ENCODE data around the gene GEMIN4. TPM values are rescaled to one million over a fixed set of nuclear protein-coding genes. Genes with fewer than 3 reads are reported as not detected.

GEMIN4 gene
- polyA plus RNA-seq, 1 of the 3 experiments (the other 2 are of a cell fraction): 12.5 TPM

DNA sequence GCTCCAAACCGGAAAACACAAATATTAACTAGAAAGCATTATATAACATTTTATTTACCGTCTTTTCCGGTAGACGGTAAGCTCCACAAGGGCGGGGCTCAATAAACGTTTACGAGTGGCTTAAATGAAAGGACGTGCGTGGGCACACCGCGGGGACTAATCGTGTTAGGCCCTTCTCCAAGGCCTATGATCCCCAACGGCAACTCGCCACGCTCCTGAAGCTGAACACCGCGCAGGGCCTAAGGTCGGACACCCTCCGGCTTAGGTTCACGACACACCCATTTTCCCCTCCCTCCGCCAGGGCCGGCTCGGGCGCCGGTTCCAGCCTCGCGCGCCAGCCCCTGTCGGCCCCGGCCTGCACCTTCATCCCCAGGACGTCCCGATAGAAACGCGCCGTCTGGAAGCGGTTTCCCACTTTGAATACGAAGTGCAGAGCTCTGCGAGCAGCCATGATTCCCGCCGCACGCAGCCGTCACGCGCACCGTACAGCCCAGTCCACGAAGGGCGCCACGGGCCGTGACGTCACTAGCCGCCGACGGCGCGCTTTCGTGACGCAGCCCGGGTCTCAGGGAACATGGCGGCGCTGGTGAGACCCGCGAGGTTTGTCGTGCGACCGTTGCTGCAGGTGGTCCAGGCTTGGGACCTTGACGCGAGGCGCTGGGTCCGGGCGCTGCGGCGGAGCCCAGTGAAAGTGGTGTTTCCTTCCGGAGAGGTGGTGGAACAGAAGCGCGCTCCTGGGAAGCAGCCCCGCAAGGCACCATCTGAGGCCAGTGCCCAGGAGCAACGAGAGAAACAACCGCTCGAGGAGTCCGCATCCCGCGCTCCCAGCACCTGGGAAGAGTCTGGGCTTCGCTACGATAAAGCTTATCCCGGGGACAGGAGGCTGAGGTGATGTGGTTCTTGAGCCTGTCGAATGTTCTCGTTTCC lies 30.0 kb upstream of the GEMIN4 start, which contains the start of the genes GLOD4 and MRM3 (continued):
- TF ChIP-seq ZBTB33 (IDR thresholded peaks at IDR 0.05; ENCODE audit: borderline replicate concordance, low read depth) (peak; percentile 53; the same call in 1 of the 2 replicates), TAF1 (IDR thresholded peaks at IDR 0.05; ENCODE audit: borderline replicate concordance, low read depth, low read length) (peak; percentile 92), SMC3 (IDR thresholded peaks at IDR 0.05; ENCODE audit: low read depth, low read length) (no peak), MEF2A (IDR thresholded peaks at IDR 0.05; ENCODE audit: borderline replicate concordance, low read depth) (no peak), GABPA (IDR thresholded peaks at IDR 0.05; ENCODE audit: low read depth) (no peak), FOSL2 (IDR thresholded peaks at IDR 0.05; ENCODE audit: borderline replicate concordance, low read depth) (no peak), ELF1 (IDR thresholded peaks at IDR 0.05) (no peak), EZH2phosphoT487 (IDR thresholded peaks at IDR 0.05; ENCODE audit: borderline replicate concordance, low read depth) (no peak), YY1 (IDR thresholded peaks at IDR 0.05; ENCODE audit: low read depth) (peak; percentile 98), TCF12 (IDR thresholded peaks at IDR 0.05) (no peak), RXRA (IDR thresholded peaks at IDR 0.05; ENCODE audit: borderline replicate concordance, low read depth) (no peak), CHD2 (IDR thresholded peaks at IDR 0.05; ENCODE audit: low read length, partially characterized antibody) (peak; percentile 90), MXI1 (IDR thresholded peaks at IDR 0.05; ENCODE audit: low read depth, low read length) (peak; percentile 95), POLR2AphosphoS5 (IDR thresholded peaks at IDR 0.05; ENCODE audit: low read depth, low read length) (peak; percentile 93), EP300 (IDR thresholded peaks at IDR 0.05; ENCODE audit: borderline replicate concordance in 1 of 2, low read depth in 1 of 2, low read length in 1 of 2) (no peak)
- TF ChIP-seq, protein P1, sequence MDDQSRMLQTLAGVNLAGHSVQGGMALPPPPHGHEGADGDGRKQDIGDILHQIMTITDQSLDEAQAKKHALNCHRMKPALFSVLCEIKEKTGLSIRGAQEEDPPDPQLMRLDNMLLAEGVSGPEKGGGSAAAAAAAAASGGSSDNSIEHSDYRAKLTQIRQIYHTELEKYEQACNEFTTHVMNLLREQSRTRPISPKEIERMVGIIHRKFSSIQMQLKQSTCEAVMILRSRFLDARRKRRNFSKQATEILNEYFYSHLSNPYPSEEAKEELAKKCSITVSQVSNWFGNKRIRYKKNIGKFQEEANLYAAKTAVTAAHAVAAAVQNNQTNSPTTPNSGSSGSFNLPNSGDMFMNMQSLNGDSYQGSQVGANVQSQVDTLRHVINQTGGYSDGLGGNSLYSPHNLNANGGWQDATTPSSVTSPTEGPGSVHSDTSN (IDR thresholded peaks at IDR 0.05): no peak; the same call in 1 of the 2 replicates
- TF ChIP-seq, protein P2, sequence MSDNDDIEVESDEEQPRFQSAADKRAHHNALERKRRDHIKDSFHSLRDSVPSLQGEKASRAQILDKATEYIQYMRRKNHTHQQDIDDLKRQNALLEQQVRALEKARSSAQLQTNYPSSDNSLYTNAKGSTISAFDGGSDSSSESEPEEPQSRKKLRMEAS (IDR thresholded peaks at IDR 0.05; ENCODE audit: low read depth): peak; percentile 95
- TF ChIP-seq, protein P3, sequence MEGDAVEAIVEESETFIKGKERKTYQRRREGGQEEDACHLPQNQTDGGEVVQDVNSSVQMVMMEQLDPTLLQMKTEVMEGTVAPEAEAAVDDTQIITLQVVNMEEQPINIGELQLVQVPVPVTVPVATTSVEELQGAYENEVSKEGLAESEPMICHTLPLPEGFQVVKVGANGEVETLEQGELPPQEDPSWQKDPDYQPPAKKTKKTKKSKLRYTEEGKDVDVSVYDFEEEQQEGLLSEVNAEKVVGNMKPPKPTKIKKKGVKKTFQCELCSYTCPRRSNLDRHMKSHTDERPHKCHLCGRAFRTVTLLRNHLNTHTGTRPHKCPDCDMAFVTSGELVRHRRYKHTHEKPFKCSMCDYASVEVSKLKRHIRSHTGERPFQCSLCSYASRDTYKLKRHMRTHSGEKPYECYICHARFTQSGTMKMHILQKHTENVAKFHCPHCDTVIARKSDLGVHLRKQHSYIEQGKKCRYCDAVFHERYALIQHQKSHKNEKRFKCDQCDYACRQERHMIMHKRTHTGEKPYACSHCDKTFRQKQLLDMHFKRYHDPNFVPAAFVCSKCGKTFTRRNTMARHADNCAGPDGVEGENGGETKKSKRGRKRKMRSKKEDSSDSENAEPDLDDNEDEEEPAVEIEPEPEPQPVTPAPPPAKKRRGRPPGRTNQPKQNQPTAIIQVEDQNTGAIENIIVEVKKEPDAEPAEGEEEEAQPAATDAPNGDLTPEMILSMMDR (IDR thresholded peaks at IDR 0.05): no peak; the same call in 1 of the 2 replicates
